AG04449 (cell line): ENCODE results near the gene IL1R2.

ENCODE experiments used
- CTCF ChIA-PET: fragments of 350-600 bp; formaldehyde crosslinking; extraction: SDS; loops from one replicate; lab custom pipeline; 2021; ENCODE audit warnings: antibody characterized with exemption; lab: Yijun Ruan, JAX
- POLR2A ChIA-PET: fragments of 400-600, 350-600 bp; formaldehyde crosslinking; extraction: SDS; loops from one replicate; lab custom pipeline; 2020; ENCODE audit warnings: antibody characterized with exemption, inconsistent platforms; lab: Yijun Ruan, JAX
- DNase-seq: peaks from one replicate; pipeline ENCODE4 v3.0.0-alpha.2; 2010; ENCODE audit warnings: low read depth, low spot score
- H3K4me3 ChIP-seq: 2 replicates; pipeline ENCODE4 v1.5.1; 2011; ENCODE audit warnings: low read depth, mild to moderate bottlenecking, control low read depth, low read length
- TF ChIP-seq, protein P1 (sequence below): IDR thresholded peaks from one replicate; pipeline ENCODE4 v1.5.1; 2011; ENCODE audit warnings: mild to moderate bottlenecking, moderate library complexity, low read length, control low read depth, inconsistent platforms; ENCODE audit not compliant: insufficient read depth; ENCODE audit errors: missing control alignments

The IL1R2 gene

GRCh38 chr2:102041351-102041750, 49.6 kb downstream of the IL1R2 start:
- CTCF ChIA-PET, result interaction anchor here (0.8 kb wide), 1 partner anchor 143 kb away, joined by 4 read pairs; no protein-coding TSS in a partner anchor
- TF ChIP-seq, protein P1, sequence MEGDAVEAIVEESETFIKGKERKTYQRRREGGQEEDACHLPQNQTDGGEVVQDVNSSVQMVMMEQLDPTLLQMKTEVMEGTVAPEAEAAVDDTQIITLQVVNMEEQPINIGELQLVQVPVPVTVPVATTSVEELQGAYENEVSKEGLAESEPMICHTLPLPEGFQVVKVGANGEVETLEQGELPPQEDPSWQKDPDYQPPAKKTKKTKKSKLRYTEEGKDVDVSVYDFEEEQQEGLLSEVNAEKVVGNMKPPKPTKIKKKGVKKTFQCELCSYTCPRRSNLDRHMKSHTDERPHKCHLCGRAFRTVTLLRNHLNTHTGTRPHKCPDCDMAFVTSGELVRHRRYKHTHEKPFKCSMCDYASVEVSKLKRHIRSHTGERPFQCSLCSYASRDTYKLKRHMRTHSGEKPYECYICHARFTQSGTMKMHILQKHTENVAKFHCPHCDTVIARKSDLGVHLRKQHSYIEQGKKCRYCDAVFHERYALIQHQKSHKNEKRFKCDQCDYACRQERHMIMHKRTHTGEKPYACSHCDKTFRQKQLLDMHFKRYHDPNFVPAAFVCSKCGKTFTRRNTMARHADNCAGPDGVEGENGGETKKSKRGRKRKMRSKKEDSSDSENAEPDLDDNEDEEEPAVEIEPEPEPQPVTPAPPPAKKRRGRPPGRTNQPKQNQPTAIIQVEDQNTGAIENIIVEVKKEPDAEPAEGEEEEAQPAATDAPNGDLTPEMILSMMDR, result no peak
- POLR2A ChIA-PET, result no interaction called here
- no peak overlapping the region for H3K4me3 ChIP-seq
- no peak for DNase-seq

DNA sequence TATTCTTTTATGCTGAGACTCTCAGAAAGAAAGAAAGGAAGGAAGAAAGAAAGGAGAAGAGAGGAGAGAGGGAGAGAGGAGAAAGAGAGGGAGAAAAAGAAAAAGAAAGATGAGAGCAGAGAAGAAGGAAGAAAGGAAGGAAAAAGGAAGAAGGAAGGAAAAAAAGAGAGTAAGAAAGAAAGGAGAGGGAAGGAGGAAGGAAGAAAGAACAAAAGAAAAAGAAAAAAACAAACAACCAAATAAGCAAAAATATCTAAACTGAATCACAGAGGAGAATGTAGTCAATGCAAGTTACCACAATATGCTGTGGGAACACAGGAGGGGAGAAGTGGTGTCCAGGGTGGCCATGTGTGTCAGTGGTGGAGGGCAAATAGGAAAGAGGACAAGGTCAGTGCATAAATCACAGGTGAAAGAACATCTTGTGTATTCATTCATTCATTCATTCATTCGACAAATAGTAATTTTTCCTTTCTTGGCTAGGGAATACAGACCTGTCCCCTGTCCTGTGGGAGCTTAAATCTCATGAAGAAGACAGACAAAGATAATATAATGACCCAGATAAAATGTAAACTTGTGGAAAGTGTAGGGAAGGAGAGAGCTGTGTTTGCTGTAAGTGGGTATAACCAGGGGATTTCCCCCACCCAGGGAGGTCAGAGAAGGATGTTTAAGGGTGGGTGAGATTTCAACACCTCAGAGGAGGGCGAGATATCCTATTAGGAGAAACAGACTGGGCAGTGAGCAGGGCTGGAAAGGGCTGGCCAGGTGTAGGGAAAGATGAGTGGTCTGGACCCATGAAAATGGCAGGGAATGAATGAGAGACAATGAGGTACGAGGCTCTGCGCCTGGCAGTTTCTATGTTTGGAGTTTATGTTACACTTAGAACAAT, 50.7 kb downstream of the IL1R2 start:
- DNase-seq, result no peak
- ChIA-PET CTCF (no interaction called here), POLR2A (no interaction called here)
- TF ChIP-seq, protein P1, result no peak
- H3K4me3 ChIP-seq, result no peak overlapping the region

DNA sequence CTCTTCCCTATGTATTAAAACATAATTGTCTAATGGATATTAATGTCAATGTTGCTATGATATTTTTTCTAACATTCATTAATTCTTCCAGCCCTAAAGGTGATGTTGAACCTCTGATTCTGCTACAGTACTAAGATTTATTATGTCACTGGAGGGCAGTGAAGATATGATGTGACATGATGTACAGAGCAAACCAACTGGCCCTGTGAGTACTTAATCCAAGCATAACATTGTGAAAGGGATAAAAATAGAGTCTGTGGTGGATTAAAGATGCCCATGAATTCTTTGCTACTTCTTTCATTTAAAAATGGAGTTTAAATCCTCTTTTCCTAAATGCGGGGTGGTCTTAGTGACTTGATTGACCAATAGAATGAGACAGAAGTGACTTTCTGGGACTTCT, 51.8 kb downstream of the IL1R2 start:
- TF ChIP-seq, protein P1, result no peak
- DNase-seq, result no peak
- no peak overlapping the region for H3K4me3 ChIP-seq
- ChIA-PET CTCF (interaction anchor here (1.8 kb wide), 1 partner anchor 10 kb away, joined by 5 read pairs; no protein-coding TSS in a partner anchor), POLR2A (no interaction called here)

DNA sequence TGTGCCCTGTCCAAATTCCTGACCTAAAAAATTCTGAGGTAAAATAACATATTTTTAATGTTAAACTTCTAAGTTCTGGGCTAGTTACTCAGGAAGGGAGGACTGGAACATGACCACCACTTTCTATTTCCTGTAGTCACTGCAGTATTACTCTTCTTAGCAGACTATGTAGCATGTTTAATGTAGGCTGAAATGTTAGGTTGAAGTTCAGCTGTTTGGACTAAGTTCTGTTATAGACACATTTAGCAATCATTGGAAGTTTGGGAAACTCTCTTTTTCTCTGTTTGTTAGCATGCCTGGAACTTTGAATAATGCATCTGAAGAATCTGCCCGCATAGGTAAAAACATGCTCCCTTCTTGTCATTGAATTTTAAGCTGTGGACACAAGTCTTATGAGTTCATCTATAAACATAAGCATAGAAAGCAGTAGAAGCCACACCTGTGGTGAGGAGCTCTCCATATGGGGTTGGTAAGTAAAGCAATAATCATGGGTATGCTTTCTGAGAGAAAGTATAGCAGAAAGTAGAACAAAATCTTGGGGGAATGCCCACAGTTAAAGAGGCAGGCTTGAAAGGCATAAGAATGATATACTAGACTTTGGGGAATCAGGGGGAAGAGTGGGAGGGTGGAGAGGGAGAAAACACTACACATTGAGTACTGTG, 52.6 kb downstream of the IL1R2 start:
- TF ChIP-seq, protein P1, result no peak
- no peak for DNase-seq
- H3K4me3 ChIP-seq, result no peak overlapping the region
- ChIA-PET POLR2A (no interaction called here), CTCF (interaction anchor here (1.8 kb wide), 1 partner anchor 9 kb away, joined by 5 read pairs; no protein-coding TSS in a partner anchor)

DNA sequence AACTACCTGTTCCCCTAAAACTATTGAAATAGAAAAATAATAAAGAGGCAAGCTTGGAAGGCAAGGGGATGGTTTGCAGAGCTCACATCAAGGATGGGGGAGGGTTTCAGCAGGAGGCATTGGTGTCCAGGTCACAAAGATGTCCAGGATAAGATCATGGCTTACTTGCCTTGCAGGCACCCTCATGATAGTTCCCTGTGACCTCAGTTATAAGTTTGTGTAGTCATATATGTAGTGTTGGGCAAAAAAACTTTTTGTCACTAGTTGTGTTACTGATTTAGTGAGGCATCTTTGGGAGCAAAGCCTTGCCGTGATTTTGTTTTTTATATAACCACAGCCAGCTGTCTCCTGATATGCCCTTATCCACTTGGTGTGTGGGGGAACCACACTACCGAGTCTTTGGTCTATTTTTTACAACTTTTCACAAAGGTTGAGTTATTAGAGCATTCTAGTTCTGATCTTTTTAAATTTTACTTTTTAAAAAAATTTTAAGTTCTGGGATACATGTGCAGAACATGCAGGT, 53.3 kb downstream of the IL1R2 start:
- CTCF ChIA-PET, result interaction anchor here (1.8 kb wide), 1 partner anchor 8 kb away, joined by 5 read pairs; no protein-coding TSS in a partner anchor
- DNase-seq, result no peak
- TF ChIP-seq, protein P1, result no peak
- POLR2A ChIA-PET, result no interaction called here
- no peak overlapping the region for H3K4me3 ChIP-seq
